ENCODE results near the gene BCL2.

BCL2 gene

DNA sequence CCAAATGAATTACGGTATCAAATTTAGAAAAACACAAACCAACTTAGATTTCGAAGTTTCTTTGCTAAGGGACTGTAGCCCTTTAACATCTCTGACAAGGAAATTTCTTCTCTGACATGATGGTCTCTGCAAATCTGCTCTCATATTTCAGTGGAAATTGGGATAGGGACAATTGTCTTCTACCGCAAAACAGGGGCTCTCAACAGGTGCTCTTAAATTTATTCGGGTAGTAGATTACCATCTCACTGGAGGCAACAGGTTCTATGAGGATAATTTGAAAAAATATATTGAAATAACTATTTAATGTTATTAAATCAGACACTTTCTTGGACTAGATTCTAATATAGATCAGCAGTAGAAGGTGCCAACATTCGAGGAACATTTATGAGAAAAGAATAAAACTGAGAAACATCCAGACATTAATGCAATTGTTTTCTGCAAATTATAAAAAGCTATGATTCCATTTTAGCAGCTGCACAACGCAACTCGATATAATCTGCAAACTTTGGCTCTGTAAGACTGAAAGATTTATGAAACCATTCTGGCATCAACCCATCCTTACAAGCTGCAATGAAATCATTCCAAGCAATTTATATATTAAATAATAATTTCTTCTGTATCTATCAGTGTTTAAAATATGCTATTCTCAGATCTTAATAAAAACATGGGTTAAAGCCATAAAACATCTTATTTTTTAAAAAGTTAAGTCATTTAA, 10.0 kb upstream of the BCL2 start:
- in situ Hi-C loops (cut with HindIII; ENCODE audit: low sequenced_read_pairs) = loop anchor here (25.0 kb wide), 1 partner anchor 317 kb away; no protein-coding TSS in a partner anchor

DNA sequence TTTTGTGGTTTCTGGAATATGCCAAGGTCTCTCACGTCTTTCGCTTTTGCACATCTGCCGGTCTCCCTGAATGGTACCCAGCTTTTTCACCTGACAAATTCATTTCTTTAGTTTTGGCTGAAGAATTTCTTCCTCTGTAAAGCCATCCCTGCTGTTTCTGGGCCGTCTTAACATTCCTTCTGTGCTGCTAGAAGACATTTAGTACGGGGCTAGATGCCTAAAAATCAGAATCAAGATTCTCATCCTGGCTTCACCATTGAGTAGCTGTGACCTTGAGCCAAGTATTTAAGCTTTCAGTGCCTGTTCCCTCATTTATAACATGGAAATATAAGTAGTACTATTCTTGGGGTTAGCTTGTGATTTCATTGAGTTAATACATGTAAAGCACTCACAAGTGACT, 6.4 kb upstream of the BCL2 start:
- in situ Hi-C loops (cut with HindIII; ENCODE audit: low sequenced_read_pairs) = loop anchor here (25.0 kb wide), 1 partner anchor 314 kb away; no protein-coding TSS in a partner anchor

DNA sequence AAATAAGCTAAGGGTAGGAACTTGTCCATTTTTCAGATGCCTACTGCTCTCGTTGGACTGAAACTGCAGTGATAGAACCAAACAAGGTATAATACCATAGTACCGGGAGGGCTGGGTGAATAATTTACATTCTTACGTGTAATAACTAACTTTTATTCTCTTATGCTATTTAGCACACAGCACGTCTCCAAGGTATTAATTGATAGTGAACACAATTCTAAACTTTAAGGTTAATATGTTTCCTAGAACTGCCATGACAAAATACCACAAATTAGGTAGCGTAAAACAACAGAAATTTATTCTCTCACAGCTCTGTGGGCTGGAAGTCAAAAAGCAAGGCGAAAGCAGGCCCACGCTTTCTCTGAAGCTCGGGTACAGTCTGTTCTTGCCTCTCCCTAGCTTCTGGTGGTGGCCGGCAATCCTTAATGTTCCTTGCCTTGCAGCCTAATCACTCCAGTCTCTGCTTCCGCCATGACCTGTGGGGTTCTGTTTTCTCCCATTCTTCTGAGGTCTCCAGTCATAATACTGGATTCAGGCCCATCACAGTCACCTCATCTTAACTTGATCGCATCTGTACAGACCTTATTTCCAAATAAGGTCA, 5.6 kb upstream of the BCL2 start:
- in situ Hi-C loops (cut with HindIII; ENCODE audit: low sequenced_read_pairs) = loop anchor here (25.0 kb wide), 1 partner anchor 313 kb away; no protein-coding TSS in a partner anchor

DNA sequence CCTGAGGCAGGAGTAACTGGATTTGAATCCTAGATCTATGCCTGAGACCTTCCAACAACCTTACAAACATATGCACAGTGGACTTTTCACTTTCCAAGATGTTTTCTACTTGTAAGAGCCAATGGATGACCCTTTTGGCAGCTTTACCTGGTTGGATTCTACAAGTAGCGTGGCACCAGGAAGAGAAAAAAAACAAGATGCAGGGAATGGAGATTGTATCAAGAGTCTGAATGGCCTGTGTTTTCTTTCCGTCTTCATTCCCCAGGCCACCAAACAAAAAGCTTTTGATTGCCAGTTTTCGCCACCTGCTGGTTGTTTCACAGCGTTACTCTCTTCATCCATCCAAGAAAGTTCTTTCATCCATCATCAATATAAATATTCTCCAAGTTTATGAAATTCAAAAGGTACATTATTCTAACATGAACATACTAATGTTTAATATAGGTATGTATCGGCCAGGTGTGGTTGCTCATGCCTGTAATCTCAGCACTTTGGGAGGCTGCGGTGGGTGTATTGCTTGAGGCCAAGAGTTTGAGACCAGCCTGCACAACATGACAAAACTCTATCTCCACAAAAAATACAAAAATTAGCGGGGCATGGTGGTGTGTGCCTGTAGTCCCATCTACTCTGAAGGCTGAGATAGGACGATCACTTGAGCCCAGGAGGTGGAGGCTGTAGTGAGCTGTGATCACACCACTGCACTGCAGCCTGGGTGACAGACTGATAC, 3.5 kb upstream of the BCL2 start:
- in situ Hi-C loops (cut with HindIII; ENCODE audit: low sequenced_read_pairs) = no loop called here

DNA sequence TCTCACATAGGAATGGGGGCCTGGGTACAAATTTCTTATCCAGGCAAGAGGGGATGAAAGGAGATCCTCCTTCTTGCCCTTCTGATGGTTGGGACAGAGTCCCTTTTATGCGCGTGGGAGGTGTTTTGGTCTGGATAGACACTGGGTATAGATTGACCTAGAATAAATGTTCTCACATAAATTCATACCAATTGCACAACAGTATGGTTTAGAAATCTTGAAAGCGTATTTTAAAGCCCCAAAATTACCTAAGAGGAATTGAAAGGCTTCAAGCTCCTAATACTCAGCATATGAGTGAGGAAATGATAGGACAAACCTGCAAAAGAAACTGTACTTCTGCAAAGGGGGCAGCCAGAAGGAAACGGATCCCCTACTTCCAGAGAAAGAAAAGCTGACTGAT, 2.6 kb upstream of the BCL2 start:
- in situ Hi-C loops (cut with HindIII; ENCODE audit: low sequenced_read_pairs) = no loop called here

DNA sequence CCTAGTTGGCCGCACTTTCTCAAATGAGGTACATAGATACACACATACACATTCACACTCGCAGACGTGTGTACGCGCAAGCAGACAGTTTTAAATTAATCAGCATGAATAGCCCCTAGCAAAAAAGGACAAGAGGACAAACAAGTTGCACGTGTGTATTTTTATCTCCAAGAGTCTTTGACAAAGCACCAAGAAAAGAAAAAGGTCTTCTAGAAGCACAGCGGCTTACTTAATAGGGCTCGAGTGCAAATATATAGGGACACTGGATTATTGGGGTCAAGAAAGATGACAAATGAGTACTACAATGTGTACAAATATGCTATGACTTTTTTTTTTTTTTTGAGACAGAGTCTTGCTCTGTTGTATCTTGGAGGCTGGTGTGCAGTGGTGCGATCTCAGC, 1.7 kb upstream of the BCL2 start:
- in situ Hi-C loops (cut with HindIII; ENCODE audit: low sequenced_read_pairs) = no loop called here

DNA sequence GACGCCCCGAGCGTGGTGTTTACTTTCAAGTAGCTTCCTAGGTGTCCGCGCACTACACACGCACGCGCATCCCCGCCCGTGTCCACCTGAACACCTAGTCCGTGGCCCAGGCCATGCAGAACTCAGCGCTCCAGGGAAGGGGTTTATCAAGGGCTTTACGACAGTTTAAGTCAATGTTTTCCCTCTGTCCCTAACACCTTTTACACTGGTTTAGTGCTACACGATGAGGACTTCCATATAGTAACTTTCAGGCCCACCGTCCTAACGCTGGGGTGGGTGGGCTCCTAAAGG, 1.4 kb upstream of the BCL2 start:
- in situ Hi-C loops (cut with HindIII; ENCODE audit: low sequenced_read_pairs) = no loop called here

DNA sequence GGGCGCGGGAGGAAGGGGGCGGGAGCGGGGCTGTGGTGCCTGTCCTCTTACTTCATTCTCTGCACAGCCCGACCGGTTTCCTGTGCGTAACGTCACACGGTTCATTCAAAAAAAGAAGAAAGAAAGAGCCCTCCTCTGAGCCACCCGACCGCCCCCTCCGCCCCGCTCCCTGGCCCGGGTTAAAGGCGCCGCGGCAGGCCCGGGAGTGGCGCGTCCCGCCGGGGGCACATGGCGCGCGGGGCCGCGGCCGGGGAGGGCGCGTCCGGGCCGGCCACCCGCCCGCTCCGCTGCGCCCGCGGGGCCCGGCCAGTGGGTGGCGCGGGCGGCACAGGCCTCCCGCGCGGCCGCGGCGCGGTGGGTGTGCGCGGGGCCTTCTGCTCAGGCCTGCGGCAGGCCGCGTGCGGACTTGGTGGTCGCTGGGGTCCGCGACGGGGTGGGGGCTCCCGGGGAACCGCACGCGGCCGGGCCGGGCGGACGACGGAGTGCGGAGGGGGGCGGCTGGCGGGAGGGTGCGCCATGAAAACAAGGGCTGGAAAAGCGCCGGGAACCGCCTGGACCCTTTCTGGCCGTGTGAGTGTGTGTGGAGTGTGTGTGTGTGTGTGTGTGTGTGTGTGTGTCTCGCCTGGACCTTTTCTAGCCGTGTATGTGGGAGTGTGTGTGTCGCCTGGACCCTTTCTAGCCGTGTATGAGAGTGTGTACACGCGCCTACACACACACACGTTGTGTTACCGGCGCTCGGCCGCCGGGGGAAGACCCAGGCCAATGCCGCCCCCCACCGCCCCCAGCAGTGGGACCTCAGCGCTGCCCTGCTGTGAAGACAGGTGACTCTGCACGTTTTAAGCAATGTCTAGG, 780 bp upstream of the BCL2 start:
- in situ Hi-C loops (cut with HindIII; ENCODE audit: low sequenced_read_pairs) = no loop called here

DNA sequence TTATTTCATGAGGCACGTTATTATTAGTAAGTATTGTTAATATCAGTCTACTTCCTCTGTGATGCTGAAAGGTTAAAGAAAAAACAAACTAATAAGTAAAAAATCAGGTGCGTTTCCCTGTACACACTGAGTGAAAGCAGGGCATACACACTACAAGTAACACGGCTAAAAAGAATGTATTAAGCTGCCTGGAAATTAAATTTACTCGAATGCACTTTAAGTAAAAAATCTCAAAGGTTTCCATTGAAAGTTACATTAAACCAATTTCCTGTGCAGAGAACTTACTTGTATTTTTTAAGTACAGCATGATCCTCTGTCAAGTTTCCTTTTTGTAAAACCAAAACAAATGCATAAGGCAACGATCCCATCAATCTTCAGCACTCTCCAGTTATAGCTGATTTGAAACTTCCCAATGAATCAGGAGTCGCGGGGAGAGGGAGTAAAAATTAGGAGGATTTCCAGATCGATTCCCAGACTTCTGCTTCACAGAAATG, 633 bp downstream of the BCL2 start:
- in situ Hi-C loops (cut with HindIII; ENCODE audit: low sequenced_read_pairs) = no loop called here

DNA sequence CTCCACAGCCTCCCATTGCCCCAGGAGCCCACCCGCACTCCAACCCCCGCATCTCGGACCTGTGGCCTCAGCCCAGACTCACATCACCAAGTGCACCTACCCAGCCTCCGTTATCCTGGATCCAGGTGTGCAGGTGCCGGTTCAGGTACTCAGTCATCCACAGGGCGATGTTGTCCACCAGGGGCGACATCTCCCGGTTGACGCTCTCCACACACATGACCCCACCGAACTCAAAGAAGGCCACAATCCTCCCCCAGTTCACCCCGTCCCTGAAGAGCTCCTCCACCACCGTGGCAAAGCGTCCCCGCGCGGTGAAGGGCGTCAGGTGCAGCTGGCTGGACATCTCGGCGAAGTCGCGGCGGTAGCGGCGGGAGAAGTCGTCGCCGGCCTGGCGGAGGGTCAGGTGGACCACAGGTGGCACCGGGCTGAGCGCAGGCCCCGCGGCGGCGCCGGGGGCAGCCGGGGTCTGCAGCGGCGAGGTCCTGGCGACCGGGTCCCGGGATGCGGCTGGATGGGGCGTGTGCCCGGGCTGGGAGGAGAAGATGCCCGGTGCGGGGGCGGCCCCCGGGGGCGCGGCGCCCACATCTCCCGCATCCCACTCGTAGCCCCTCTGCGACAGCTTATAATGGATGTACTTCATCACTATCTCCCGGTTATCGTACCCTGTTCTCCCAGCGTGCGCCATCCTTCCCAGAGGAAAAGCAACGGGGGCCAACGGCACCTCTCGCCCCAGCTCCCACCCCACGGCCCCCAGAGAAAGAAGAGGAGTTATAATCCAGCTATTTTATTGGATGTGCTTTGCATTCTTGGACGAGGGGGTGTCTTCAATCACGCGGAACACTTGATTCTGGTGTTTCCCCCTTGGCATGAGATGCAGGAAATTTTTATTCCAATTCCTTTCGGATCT, 1.3 kb downstream of the BCL2 start:
- in situ Hi-C loops (cut with HindIII; ENCODE audit: low sequenced_read_pairs) = no loop called here

DNA sequence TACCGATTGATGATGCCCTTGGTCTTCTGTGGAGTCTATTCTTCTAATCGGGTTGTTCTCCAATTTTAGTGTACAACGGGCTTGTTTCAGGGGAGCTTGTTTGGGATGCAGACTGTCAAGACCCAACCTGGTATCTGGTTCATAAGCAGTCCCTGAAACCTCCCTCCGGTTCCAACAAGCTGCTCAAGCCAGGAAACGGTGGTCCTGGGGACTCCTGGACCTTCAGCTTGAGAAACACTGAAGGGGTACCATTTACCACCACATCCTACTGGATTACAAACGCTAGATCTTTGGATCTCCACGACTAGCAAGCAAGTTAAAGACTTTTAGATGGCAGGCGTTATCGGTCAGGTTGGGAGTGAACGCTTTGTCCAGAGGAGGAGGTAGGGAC, 2.0 kb downstream of the BCL2 start:
- in situ Hi-C loops (cut with HindIII; ENCODE audit: low sequenced_read_pairs) = no loop called here

DNA sequence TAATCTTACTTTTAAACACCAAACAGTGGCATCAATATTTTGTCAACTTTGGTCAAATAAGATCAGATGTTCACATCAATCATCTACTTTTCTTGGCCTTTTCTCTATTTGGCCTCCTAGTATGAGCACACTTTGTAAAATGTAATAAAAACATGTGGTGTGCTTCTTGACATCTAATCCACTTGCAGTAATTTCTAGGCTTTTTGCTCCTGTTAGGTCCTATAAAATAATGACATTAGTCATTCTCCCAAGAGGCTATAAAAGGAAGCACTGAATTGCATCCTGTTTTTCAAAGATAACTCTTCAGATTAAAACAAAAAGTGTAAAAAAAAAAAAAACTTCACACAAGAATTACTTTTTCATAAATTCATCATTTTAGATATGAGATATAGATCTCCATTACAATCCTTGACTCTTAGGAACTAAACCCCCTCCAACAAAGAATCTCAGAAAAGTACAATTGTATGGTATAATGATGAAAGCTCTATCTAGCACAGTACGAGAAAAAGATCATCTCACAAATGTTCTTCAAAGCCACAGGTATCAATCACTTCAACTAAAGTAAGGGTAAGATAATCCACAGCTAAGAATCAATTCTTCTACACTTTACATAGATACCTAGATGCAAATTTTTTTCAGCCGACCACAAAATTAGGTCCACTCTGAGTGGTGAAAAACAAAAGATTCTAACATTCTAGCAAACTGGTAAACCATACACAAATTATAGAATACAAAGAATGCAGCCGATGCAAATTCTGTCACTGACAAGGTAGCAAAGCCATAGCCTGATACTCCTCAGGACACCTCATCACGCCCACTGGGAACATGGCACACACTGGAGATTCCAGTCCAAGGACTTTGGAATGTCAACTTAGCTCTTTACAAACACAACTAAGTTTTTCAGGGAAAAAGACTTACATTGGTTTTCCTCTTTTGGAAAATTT, 2.7 kb downstream of the BCL2 start:
- in situ Hi-C loops (cut with HindIII; ENCODE audit: low sequenced_read_pairs) = no loop called here

DNA sequence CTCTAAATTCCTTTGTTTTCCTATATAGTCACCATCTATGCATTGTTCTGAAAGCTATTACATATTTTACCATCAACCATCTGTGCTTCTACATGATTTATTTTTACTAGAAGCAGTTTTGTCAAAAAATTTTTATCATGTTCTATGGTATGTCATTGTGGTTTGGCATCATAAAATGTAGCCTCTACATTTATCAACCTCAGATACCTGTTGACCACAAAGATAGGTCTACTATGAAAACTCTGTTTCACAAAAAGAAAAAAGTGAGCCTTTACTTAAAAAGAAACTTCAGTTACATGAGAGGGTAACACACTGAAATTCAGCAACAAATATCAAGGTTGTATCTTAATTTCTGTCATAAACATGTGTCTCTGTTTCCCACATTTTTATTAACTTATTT, 3.7 kb downstream of the BCL2 start:
- in situ Hi-C loops (cut with HindIII; ENCODE audit: low sequenced_read_pairs) = no loop called here

DNA sequence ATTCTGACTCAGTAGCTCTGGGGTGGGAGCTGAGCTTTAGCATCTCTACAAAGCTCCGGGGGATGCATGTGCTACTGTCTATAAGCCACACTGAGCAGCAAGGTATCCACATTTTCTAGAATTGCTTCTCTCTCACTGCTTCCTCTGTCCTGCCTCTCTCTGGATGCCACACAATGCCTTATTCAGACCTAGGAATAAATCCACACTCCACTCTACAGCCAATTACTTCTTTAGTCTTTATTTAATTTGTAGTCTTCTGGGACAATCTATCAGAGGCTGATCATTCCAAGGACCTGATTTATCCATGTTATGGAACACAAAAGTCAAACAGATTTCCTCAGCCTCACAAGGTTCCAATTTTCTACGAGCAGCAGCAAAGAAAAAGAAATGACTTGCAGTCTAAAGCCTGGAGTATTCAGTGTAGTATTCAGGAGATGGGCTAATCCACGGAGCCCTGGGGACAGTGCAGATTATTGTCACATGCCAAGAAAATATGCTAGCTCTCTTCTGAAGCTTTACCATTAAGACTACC, 4.4 kb downstream of the BCL2 start:
- in situ Hi-C loops (cut with HindIII; ENCODE audit: low sequenced_read_pairs) = no loop called here

DNA sequence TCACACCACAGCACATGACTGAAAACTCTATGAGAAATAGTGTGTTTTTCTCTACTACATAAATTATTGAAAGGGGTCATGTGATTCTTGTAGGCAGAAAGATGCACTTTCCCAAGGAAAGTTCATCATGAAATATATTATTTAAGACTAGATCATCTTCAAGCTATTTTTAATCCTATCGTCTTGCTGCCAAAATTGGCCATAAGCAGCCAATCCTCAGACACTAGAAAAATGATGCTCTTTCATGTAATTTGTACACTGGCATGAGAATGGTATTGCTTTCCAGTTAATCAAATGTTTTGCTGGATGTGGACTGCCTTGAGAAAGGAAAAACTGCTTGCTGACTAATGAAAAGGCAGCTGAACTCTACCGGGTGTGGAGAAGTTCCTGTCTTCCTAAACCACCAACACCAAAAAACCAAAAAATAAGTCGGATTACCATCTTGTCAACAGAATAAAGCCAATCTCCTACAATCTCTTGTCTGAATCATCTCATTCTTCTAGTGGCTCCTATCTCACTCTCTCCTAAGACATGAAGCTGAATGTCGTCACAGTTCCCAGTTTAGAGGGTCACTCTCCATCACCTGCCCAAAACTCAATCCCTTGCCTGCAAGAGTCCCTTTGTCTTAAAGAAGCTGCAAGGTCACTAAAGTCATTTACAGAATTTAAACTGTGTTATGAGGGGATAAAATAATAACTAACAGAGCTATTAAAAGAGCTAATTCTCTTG, 5.3 kb downstream of the BCL2 start:
- in situ Hi-C loops (cut with HindIII; ENCODE audit: low sequenced_read_pairs) = no loop called here

DNA sequence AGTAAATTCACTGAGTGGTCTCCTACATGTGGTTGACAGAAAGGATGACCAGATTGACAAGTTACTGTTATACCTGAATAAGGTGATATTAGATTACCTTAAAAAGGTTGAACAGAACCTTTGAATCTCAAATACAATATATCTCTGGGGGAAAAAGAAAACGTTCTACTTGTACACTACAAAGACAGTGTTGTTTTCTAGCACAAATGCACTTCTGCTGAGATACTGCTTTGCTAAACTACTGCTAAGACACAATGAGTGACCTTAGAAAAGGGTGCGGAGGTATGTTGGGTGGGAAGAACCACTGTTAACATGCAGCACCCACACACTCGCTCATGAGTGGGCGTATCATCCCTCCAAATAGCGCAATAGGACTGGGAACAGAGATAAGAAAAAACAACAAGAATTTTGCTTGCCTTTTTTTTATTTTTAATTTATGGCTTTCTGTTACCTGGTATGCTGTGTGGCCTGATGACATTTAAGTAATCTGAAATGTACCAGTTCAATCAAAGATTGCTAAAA, 6.1 kb downstream of the BCL2 start:
- in situ Hi-C loops (cut with HindIII; ENCODE audit: low sequenced_read_pairs) = no loop called here

DNA sequence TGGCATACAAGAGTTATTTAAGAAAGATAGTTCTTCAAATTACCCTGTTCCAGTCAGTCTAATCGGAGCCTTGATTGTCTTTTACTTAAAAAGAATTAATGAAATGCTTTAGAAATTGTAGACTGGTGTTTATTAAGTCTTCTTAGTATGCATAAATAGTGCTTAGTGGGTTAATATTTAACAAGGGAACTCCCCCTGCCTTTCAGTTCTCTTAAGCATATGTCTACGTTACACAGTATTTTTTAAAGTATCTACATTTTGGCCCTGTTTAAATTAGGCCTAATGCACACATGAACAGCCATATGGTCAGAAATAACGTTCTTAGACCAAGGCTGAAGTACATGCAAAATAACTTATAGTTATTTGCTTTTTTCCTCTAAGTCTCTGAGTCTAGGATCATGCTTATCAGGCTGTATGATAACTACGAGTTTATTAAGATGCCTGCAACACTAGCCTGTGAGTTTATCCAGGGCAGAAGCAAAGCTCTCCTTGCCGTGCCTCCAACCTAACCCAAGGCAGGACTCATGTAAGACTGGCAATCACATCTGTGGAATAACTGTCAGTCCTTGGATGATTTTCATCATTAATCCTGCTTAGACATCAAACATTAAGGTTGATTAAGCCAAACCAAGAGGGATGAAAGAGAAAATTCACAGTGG, 6.7 kb downstream of the BCL2 start:
- in situ Hi-C loops (cut with HindIII; ENCODE audit: low sequenced_read_pairs) = no loop called here
